HepG2 (cell line): ENCODE measurements around the gene TPCN2. TPM values are rescaled to one million over a fixed set of nuclear protein-coding genes. Genes with fewer than 3 reads are reported as not detected.

ENCODE experiments used
- GABPB1 ChIP-seq: IDR thresholded peaks from 2 replicates; pipeline ENCODE4 v1.6.1; 2016; ENCODE audit warnings: mild to moderate bottlenecking, missing genetic modification reagents, moderate library complexity, missing compliant biosample characterization
- HDAC6 ChIP-seq: fragments of 200-600 bp; sonication (generic); IDR thresholded peaks from 2 replicates; pipeline ENCODE4 v1.7.0; 2017; ENCODE audit warnings: mild to moderate bottlenecking, antibody characterized with exemption, low read length, low read depth
- NR2C2 ChIP-seq: sonication (generic); formaldehyde crosslinking; IDR thresholded peaks from 2 replicates; pipeline ENCODE4 v1.4.0; 2020; ENCODE audit warnings: missing genetic modification reagents, mild to moderate bottlenecking, moderate library complexity, borderline replicate concordance
- ZMYM2 ChIP-seq: sonication (generic); formaldehyde crosslinking; IDR thresholded peaks from 2 replicates; pipeline ENCODE4 v1.8.0; 2022; ENCODE audit warnings: mild to moderate bottlenecking, missing genetic modification reagents
- ZNF260 ChIP-seq: sonication (generic); formaldehyde crosslinking; IDR thresholded peaks from 2 replicates; pipeline ENCODE4 v1.4.0; 2020; ENCODE audit warnings: missing genetic modification reagents, low read depth, mild to moderate bottlenecking, borderline replicate concordance
- ZNF446 ChIP-seq: sonication (generic); formaldehyde crosslinking; IDR thresholded peaks from 2 replicates; pipeline ENCODE4 v1.5.0; 2020; ENCODE audit warnings: mild to moderate bottlenecking, missing genetic modification reagents
- ZNF607 ChIP-seq: sonication (generic); formaldehyde crosslinking; IDR thresholded peaks from 2 replicates; pipeline ENCODE4 v1.5.1; 2020; ENCODE audit warnings: missing genetic modification reagents, mild to moderate bottlenecking, borderline replicate concordance
- ZNF883 ChIP-seq: sonication (generic); formaldehyde crosslinking; IDR thresholded peaks from 2 replicates; pipeline ENCODE4 v1.5.1; 2020; ENCODE audit warnings: mild to moderate bottlenecking, missing genetic modification reagents; ENCODE audit errors: not compliant biosample characterization
- polyA plus RNA-seq, 8 experiments: library from polyadenylated mRNA; depleted of rRNA in 3 of 8; stranded (reverse) in 7 of 8; unstranded in 1 of 8; fragments of >200 nt; fragmentation: Illumina TruSeq in 4 of 8; extraction: Trizol in 4 of 8; gene quantifications; 2 replicates each; pipeline versions ENCODE4 v1.2.1 to v1.2.3, GENCODE V29; 2011 to 2016; ENCODE audit warnings: low read depth in 4 of 8, missing spikeins in 1 of 8, mixed read lengths in 1 of 8; ENCODE audit not compliant: insufficient read depth in 1 of 8
- total RNA-seq, 5 experiments: library from RNA; depleted of rRNA; stranded (reverse); fragments of >200 nt; fragmentation: Illumina TruSeq; extraction: Trizol; gene quantifications; 2 replicates each; pipeline ENCODE4 v1.2.3, GENCODE V29; 2016; ENCODE audit warnings: low read depth in 1 of 5
- TF ChIP-seq, protein P1 (sequence below): sonication (generic); formaldehyde crosslinking; IDR thresholded peaks from 2 replicates; pipeline ENCODE4 v1.4.0; 2020; ENCODE audit warnings: mild to moderate bottlenecking, missing genetic modification reagents
- TF ChIP-seq, protein P2 (sequence below): sonication (generic); formaldehyde crosslinking; IDR thresholded peaks from 2 replicates; pipeline ENCODE4 v1.5.1; 2020; ENCODE audit warnings: mild to moderate bottlenecking, moderate library complexity, missing genetic modification reagents

TPCN2 gene
- total and polyA plus RNA-seq, 2 of the 13 experiments (the other 11 are each of a cell fraction or from before 2014, with no cell fraction given), result 5.6 to 5.9 TPM

DNA sequence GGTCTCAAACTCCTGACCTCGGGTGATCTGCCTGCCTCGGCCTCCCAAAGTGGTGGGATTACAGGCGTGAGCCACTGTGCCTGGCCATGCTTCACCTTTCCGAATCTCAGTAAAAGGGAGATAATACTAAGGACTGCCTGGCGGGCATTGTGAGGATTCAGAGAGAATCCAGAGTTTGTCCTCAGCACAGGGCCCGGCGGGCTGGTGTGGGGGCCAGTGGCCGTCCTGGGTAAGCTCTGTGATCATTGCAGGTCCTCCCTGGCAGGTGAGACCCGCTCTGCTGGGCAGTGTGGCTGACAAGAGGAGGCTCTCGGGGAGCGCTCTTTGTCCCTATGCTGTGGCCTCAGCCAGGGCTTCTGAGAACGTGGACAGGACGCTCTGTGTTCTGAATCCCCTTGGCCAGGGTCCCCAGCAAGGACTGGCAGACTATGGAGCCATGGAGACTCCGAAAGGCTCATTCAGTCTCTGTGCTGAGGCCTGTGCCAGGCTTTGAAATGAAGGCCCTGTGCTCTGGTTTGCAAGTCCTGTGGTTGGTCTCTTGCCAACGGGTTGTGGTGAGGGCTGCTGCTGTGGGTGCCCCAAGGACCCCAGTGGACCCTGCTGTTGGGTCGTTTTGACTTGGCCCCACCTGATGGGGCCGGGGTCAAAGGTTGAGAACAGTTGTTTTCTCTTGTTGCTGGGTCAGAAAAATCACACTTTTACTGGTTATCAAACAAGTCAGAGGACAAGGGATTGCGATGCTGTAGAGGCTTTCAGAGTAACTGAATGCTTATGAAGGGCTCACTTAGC is 2.1 kb downstream of the TPCN2 start (continued):
- TF ChIP-seq, protein P1, sequence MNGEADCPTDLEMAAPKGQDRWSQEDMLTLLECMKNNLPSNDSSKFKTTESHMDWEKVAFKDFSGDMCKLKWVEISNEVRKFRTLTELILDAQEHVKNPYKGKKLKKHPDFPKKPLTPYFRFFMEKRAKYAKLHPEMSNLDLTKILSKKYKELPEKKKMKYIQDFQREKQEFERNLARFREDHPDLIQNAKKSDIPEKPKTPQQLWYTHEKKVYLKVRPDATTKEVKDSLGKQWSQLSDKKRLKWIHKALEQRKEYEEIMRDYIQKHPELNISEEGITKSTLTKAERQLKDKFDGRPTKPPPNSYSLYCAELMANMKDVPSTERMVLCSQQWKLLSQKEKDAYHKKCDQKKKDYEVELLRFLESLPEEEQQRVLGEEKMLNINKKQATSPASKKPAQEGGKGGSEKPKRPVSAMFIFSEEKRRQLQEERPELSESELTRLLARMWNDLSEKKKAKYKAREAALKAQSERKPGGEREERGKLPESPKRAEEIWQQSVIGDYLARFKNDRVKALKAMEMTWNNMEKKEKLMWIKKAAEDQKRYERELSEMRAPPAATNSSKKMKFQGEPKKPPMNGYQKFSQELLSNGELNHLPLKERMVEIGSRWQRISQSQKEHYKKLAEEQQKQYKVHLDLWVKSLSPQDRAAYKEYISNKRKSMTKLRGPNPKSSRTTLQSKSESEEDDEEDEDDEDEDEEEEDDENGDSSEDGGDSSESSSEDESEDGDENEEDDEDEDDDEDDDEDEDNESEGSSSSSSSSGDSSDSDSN (CRISPR knock-in tag), result peak; percentile 41; the same call in 1 of the 2 replicates
- no peak for TF ChIP-seq ZMYM2
- 0 out of 2 replicates have a peak, but pooled peaks have one; percentile 29 for TF ChIP-seq ZNF607
- no peak for TF ChIP-seq ZNF446 (CRISPR knock-in tag)
- TF ChIP-seq ZNF883 (CRISPR knock-in tag), result peak; percentile 22
- peak; percentile 40; the same call in 1 of the 2 replicates for TF ChIP-seq NR2C2 (CRISPR knock-in tag)
- no peak for TF ChIP-seq HDAC6
- TF ChIP-seq GABPB1 (CRISPR knock-in tag), result no peak
- TF ChIP-seq, protein P2, sequence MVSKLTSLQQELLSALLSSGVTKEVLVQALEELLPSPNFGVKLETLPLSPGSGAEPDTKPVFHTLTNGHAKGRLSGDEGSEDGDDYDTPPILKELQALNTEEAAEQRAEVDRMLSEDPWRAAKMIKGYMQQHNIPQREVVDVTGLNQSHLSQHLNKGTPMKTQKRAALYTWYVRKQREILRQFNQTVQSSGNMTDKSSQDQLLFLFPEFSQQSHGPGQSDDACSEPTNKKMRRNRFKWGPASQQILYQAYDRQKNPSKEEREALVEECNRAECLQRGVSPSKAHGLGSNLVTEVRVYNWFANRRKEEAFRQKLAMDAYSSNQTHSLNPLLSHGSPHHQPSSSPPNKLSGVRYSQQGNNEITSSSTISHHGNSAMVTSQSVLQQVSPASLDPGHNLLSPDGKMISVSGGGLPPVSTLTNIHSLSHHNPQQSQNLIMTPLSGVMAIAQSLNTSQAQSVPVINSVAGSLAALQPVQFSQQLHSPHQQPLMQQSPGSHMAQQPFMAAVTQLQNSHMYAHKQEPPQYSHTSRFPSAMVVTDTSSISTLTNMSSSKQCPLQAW (CRISPR knock-in tag), result 0 out of 2 replicates have a peak, but pooled peaks have one; percentile 27
- no peak for TF ChIP-seq ZNF260 (CRISPR knock-in tag)
